ENCODE measurements around the gene AGPAT3. TPM values are rescaled to one million over a fixed set of nuclear protein-coding genes. Genes with fewer than 3 reads are reported as not detected.

Gene AGPAT3
- total and polyA plus RNA-seq, 2 donors (not counting 3 experiments of a cell fraction or from before 2014, with no cell fraction given) = 39.9 to 76.7 TPM

DNA sequence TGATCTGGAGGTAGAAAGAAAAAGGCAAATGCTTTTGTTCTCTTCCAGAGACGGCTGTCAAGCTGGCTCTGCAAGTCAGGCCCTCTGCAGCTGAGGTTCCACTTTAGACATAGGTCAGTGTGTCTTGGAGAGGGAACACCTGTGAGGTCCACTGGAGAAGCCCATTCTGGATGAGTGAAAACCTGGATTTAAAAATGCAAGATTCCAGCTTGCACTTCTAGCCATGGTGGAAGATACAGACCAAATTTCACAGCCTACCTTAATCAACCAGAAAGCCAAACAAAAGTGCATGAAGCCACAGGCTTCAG, 35.0 kb downstream of the AGPAT3 start:
- DNase-seq (ENCODE audit: low read depth, low spot score) = no peak
- H3K9me1 ChIP-seq (replicated peaks; ENCODE audit: control insufficient read depth, extremely low read depth, insufficient read depth, low read length) = no peaks in the 10 kb centered on the region
- no peaks in the 10 kb centered on the region for H3K27me3 ChIP-seq (ENCODE audit: control insufficient read depth in 2 of 2, insufficient read depth in 2 of 2, low read length in 2 of 2)
- no peak overlapping the region for H3K9ac ChIP-seq (replicated peaks; ENCODE audit: extremely low read depth, insufficient read depth, low read length)
- H3K4me1 ChIP-seq (ENCODE audit: control insufficient read depth, extremely low read depth, insufficient read depth, low read length) = peaks cover 7% of the 10 kb centered on the region
- BruUV-seq (replicated peaks) = no TSS peak
- no peak for TF ChIP-seq GATA2 (IDR thresholded peaks at IDR 0.05; ENCODE audit: insufficient read depth, insufficient read length, low read depth, low read length)
- TF ChIP-seq, protein P1, sequence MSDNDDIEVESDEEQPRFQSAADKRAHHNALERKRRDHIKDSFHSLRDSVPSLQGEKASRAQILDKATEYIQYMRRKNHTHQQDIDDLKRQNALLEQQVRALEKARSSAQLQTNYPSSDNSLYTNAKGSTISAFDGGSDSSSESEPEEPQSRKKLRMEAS (IDR thresholded peaks at IDR 0.05; ENCODE audit: insufficient read depth, insufficient read length) = no peak
- TF ChIP-seq, protein P2, sequence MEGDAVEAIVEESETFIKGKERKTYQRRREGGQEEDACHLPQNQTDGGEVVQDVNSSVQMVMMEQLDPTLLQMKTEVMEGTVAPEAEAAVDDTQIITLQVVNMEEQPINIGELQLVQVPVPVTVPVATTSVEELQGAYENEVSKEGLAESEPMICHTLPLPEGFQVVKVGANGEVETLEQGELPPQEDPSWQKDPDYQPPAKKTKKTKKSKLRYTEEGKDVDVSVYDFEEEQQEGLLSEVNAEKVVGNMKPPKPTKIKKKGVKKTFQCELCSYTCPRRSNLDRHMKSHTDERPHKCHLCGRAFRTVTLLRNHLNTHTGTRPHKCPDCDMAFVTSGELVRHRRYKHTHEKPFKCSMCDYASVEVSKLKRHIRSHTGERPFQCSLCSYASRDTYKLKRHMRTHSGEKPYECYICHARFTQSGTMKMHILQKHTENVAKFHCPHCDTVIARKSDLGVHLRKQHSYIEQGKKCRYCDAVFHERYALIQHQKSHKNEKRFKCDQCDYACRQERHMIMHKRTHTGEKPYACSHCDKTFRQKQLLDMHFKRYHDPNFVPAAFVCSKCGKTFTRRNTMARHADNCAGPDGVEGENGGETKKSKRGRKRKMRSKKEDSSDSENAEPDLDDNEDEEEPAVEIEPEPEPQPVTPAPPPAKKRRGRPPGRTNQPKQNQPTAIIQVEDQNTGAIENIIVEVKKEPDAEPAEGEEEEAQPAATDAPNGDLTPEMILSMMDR (IDR thresholded peaks at IDR 0.05; ENCODE audit: extremely low read depth in 1 of 2, insufficient read depth in 1 of 2, low read depth in 1 of 2, low read length in 2 of 2) = no peak
- no peak for TF ChIP-seq JUN (IDR thresholded peaks at IDR 0.05; ENCODE audit: borderline replicate concordance, insufficient read depth, insufficient read length, low read depth)
- no peak for TF ChIP-seq EZH2 (IDR thresholded peaks at IDR 0.05; ENCODE audit: borderline replicate concordance, low read depth, low read length, severe bottlenecking)
- TF ChIP-seq POLR2A (IDR thresholded peaks at IDR 0.05; ENCODE audit: low read depth, low read length) = no peak
- TF ChIP-seq FOS (IDR thresholded peaks at IDR 0.05; ENCODE audit: borderline replicate concordance, insufficient read depth, low read length) = no peak
- TF ChIP-seq MYC (IDR thresholded peaks at IDR 0.05; ENCODE audit: low read depth, low read length) = no peak
- TF ChIP-seq POLR2AphosphoS5 (IDR thresholded peaks at IDR 0.05; ENCODE audit: insufficient read depth, low read depth, low read length) = no peak
- no peak overlapping the region for H3K27ac ChIP-seq (ENCODE audit: insufficient read depth, low read depth, low read length)
- H3K9me3 ChIP-seq (replicated peaks; ENCODE audit: control insufficient read depth, insufficient read depth, low read length) = no peaks in the 10 kb centered on the region
- H2AFZ ChIP-seq (ENCODE audit: low read depth, low read length) = no peak overlapping the region
- H3K79me2 ChIP-seq (ENCODE audit: control insufficient read depth, insufficient read depth, low read length) = peaks cover 38% of the 10 kb centered on the region
- dilution Hi-C loops (cut with MboI; ENCODE audit: extremely low pct_ligation_motif_present, low sequenced_read_pairs) (no loop called here), intact Hi-C loops (cut with micrococcal nuclease) (no loop called here)
- CTCF ChIA-PET = no interaction called here
- no peak overlapping the region for H3K4me3 ChIP-seq (replicated peaks in 1 of 3; ENCODE audit: insufficient read depth in 1 of 3, low read depth in 1 of 3, low read length in 3 of 3)
- FAIRE-seq = no peak
- no peak overlapping the region for H3K4me2 ChIP-seq (ENCODE audit: insufficient read depth, low read length)
- no peaks in the 10 kb centered on the region for H3K36me3 ChIP-seq (ENCODE audit: control insufficient read depth in 2 of 2, extremely low read depth in 1 of 2, insufficient read depth in 2 of 2, low read length in 2 of 2)
- no peaks in the 10 kb centered on the region for H4K20me1 ChIP-seq (replicated peaks; ENCODE audit: control insufficient read depth, extremely low read depth, insufficient read depth, low read length)
- POLR2A ChIA-PET = no interaction called here
